COLO668 (cell line): Measurements from ENCODE around the gene TPPP3.

Experiments
- DNase-seq: peaks from one replicate; lab custom pipeline; 2025; ENCODE audit not compliant: unreplicated experiment; lab: John Stamatoyannopoulos, UW

Gene TPPP3

DNA sequence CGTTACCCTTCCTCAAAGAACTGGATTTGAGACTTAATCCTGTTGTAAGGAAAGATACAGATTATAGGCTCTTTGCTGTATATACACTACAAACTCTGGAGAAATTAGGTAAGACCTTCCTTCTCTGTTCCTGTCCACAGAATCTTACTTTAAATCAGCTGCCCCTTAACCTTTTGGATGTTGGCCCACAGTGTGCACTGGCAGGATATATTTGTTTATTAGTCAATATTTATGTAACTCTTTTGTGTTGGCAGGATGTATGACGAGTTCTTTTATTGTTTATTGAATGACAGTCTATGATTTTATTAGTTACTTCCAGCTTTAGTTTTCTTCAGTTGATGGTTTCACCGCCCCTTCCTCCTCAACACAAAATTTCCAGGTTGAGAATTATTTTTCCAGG, 47.0 kb downstream of the TPPP3 start:
- no peak for DNase-seq

DNA sequence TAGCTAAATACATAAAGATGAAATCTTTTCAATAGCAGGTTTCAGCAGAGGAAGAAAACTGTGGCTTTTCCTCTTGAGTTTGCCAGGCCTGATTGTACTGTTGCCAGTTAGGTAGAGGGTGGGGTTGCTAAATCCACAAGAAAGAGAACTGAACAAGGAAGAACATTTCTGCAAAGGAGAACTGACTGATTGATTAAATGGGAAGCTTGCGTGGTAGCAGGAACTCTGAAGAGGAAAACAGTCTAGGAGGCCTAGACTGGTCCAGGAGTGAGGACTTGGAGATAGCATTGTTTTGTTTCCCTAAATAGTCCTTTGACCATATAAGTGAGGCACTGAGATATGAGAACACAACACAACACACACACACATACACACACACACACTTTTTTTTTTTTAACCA, 47.9 kb downstream of the TPPP3 start:
- no peak for DNase-seq

- no peak for DNase-seq
Observed at GRCh38 chr16:67342616-67343015, 50.7 kb downstream of the TPPP3 start.

GRCh38 chr16:67341250-67341649, 52.0 kb downstream of the TPPP3 start:
- DNase-seq = no peak
